Heart right ventricle (tissue), 16 donors: Measurements from ENCODE around the gene ZFYVE21. TPM values are rescaled to one million over a fixed set of nuclear protein-coding genes. Genes with fewer than 3 reads are reported as not detected.

Experiments used
- ATAC-seq, 8 donors: fragments of 200-7000 bp; cut with Tn5 transposase; one replicate each; pipeline ENCODE4 v1.9.1; 2020; ENCODE audit warnings: mild to moderate bottlenecking in 8 of 8, moderate library complexity in 8 of 8, moderate number of reproducible peaks in 1 of 8
- DNase-seq, 2 donors: peaks; one replicate each; pipeline ENCODE4 v3.0.0-alpha.2; 2020
- H3K27ac ChIP-seq, 10 donors: fragments of 200-600 bp; sonication (generic) in 2 of 10; one replicate each; pipeline versions ENCODE4 v1.5.0 to v1.8.0; 2020 to 2022; ENCODE audit warnings: mild to moderate bottlenecking in 3 of 10
- H3K27me3 ChIP-seq, 7 donors: fragments of 200-600 bp; one replicate each; pipeline ENCODE4 v1.8.0; 2021 to 2022; ENCODE audit warnings: mild to moderate bottlenecking in 2 of 7
- H3K36me3 ChIP-seq, 9 donors: fragments of 200-600 bp; sonication (generic) in 1 of 9; one replicate each; pipeline versions ENCODE4 v1.5.0 to v1.8.0; 2020 to 2022; ENCODE audit warnings: mild to moderate bottlenecking in 2 of 9
- H3K4me1 ChIP-seq, 9 donors: fragments of 200-600 bp; sonication (generic) in 1 of 9; one replicate each; pipeline versions ENCODE4 v1.5.0 to v1.8.0; 2020 to 2022; ENCODE audit warnings: mild to moderate bottlenecking in 4 of 9
- H3K4me3 ChIP-seq, 10 donors: fragments of 200-600 bp; sonication (generic) in 2 of 10; one replicate each; pipeline versions ENCODE4 v1.5.0 to v1.8.0; 2020 to 2022; ENCODE audit warnings: mild to moderate bottlenecking in 7 of 10, moderate library complexity in 2 of 10
- H3K9me3 ChIP-seq, 11 donors: fragments of 200-600 bp in 10 of 11; sonication (generic) in 2 of 11; one replicate each; pipeline versions ENCODE4 v1.5.0 to v1.8.0; 2013 to 2022; ENCODE audit warnings: mild to moderate bottlenecking in 2 of 11, control low read depth in 1 of 11, moderate library complexity in 1 of 11
- WGBS, 2 donors: extraction: QIAGEN DNeasy Blood & Tissue Kit; methylation state at CpG; one replicate each; pipeline ENCODE4 v1.1.7; 2013; ENCODE audit warnings: inconsistent platforms in 1 of 2; 5-methylcytosine and 5-hydroxymethylcytosine counted together
- intact Hi-C, 10 donors: fragments of 100-400 bp; cut with DNase I; formaldehyde crosslinking; loops; one replicate each; pipeline versions ENCODE4 v1.11.1 to v1.14.2; 2022
- polyA plus RNA-seq, 2 donors: library from polyadenylated mRNA; stranded (reverse); fragments of 200-250 nt; gene quantifications; one replicate each; pipeline ENCODE4 v1.2.3, GENCODE V29; 2013
- total RNA-seq, 10 donors: library from RNA; stranded (reverse); fragmentation: NEBNext Ultra II Directional in 3 of 10; extraction: Animal tissue kit (Norgen Biotek cat#: 25700) in 3 of 10; gene quantifications; one replicate each; pipeline versions ENCODE4 v1.2.1 to v1.2.4, GENCODE V29; 2021 to 2023
- TF ChIP-seq, protein P1 (sequence below), 9 donors: fragments of 200-600 bp; sonication (generic) in 2 of 9; IDR thresholded peaks; one replicate each; pipeline versions ENCODE4 v1.5.0 to v1.8.0; 2021 to 2022; ENCODE audit warnings: antibody characterized with exemption in 9 of 9, mild to moderate bottlenecking in 5 of 9, moderate library complexity in 1 of 9
- donor health status: Arrhythmogenic right ventricular cardiomyopathy.
- donor health status: ischemic (EF 13 %, LVEDD 7.1; RV severe dilation, severe dysfunction).
- donor health status: healthy with polysubstance abuse.
- donor health status: DM: no; HTN: yes; CAD: no.
- donor health status: DM: no; HTN: no; CAD: no.
- donor health status: ischemic (EF 25% LVEDD 6.9; RV normal size, moderate dysfunction).
- donor health status: ischemic (EF 25% LVEDD 5.7; RV mildly dilated, moderate dysfunction).
- donor health status: healthy.
- donor health status: DM: yes; HTN: yes; CAD: no.
- donor health status: Ischemic cardiomyopathy.
- donor health status: ischemic (EF 35%, LVEDD 5.7; RV mildly dilated, moderate dysfunction).
- donor health status: nonischemic (EF 11% LVEDD 7.7; RV severe dilation, severe dysfunction).
- donor health status: DM: yes; HTN: yes; CAD: no.
- donor health status: PGD.
- donor health status: ischemic (EF 29% LVEDD 5.4; RV normal size, mild dysfunction).
- donor health status: nonischemic (EF 23%, LVEDD 6.1; RV moderate dilation, normal function).

Gene ZFYVE21
- total and polyA plus RNA-seq, 12 donors, result 43.5 to 88.8 (median 54.5) TPM

DNA sequence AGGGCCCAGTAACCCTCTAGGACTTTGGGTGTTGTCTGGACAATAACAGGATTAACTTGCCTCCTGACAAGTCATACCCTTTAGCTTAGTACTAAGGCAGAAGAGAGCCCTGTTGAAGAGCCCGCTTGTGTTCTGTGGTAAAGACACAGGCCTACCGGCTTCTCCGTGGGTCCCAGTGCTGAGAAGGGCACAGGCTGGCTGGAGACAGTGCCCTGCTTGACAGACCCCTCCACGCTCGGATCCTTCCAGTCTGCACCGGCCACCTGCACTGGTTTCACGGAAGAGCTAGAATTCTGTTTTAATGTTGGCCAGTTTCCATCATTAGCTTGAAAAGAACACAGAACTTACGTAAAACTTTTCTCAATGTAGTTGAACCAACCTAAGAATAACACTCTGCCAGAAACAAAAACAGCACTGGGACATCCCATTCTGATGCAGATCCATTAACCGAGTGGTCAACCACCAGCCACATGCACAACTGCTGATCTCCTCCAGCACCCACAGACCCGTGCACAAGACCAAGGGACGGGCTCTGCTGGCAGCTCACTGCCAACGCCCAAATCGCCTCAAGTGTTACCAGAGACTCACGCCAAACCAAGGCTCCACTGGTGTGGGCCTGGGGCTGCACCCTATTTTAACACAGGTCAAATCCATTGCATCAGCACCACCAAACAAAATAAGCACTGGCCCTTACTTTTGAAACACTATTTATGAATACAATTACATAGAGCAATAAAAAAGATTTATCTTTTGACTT, 27.1 kb downstream of the ZFYVE21 start:
- intact Hi-C loops, result no loop called here
- peaks cover 4 to 100% (median 22%) of the 10 kb centered on the region in 9 donors for H3K36me3 ChIP-seq
- TF ChIP-seq, protein P1, sequence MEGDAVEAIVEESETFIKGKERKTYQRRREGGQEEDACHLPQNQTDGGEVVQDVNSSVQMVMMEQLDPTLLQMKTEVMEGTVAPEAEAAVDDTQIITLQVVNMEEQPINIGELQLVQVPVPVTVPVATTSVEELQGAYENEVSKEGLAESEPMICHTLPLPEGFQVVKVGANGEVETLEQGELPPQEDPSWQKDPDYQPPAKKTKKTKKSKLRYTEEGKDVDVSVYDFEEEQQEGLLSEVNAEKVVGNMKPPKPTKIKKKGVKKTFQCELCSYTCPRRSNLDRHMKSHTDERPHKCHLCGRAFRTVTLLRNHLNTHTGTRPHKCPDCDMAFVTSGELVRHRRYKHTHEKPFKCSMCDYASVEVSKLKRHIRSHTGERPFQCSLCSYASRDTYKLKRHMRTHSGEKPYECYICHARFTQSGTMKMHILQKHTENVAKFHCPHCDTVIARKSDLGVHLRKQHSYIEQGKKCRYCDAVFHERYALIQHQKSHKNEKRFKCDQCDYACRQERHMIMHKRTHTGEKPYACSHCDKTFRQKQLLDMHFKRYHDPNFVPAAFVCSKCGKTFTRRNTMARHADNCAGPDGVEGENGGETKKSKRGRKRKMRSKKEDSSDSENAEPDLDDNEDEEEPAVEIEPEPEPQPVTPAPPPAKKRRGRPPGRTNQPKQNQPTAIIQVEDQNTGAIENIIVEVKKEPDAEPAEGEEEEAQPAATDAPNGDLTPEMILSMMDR (IDR thresholded peaks at IDR 0.05), result no peak
- no peaks in the 10 kb centered on the region for H3K9me3 ChIP-seq
- 92 to 93% methylated on average over 14 of the region's 14 CpGs for WGBS, 2 donors
- peak overlapping the region in 1 of 10 donors; percentile 26 for H3K27ac ChIP-seq
- peaks cover 0 to 12% (median 0%) of the 10 kb centered on the region in 9 donors for H3K4me1 ChIP-seq
- ATAC-seq, result no peak
- H3K27me3 ChIP-seq, result no peaks in the 10 kb centered on the region
- DNase-seq, result no peak
- no peak overlapping the region for H3K4me3 ChIP-seq

DNA sequence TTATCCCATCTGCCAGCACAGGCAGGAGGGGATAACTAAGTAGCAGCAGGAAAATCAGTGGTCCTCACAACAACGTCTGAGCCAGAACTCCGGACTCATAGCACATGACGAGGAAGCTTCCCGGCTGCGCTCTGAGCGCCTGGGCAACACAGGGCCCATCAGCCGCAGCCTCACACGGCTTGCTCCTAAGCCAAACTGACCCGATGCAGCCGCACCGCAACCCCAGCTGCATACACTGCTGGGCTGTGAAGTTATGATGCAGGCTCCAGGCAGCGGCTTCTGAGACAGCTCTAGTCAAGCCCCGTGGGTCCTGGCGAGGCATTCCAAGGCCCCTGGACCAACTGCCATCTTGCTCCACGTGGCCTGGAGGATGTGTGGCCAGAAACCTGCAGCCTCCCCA, 28.1 kb downstream of the ZFYVE21 start:
- peaks cover 0 to 12% (median 0%) of the 10 kb centered on the region in 9 donors for H3K4me1 ChIP-seq
- DNase-seq, result no peak
- H3K27me3 ChIP-seq, result no peaks in the 10 kb centered on the region
- WGBS, 2 donors, result 89 to 92% methylated on average over 15 of the region's 15 CpGs
- TF ChIP-seq, protein P1 (IDR thresholded peaks at IDR 0.05), result no peak
- no peaks in the 10 kb centered on the region for H3K9me3 ChIP-seq
- peaks cover 0 to 100% (median 25%) of the 10 kb centered on the region in 9 donors for H3K36me3 ChIP-seq
- H3K4me3 ChIP-seq, result no peak overlapping the region
- no peak overlapping the region for H3K27ac ChIP-seq
- no peak for ATAC-seq
- intact Hi-C loops, result no loop called here

DNA sequence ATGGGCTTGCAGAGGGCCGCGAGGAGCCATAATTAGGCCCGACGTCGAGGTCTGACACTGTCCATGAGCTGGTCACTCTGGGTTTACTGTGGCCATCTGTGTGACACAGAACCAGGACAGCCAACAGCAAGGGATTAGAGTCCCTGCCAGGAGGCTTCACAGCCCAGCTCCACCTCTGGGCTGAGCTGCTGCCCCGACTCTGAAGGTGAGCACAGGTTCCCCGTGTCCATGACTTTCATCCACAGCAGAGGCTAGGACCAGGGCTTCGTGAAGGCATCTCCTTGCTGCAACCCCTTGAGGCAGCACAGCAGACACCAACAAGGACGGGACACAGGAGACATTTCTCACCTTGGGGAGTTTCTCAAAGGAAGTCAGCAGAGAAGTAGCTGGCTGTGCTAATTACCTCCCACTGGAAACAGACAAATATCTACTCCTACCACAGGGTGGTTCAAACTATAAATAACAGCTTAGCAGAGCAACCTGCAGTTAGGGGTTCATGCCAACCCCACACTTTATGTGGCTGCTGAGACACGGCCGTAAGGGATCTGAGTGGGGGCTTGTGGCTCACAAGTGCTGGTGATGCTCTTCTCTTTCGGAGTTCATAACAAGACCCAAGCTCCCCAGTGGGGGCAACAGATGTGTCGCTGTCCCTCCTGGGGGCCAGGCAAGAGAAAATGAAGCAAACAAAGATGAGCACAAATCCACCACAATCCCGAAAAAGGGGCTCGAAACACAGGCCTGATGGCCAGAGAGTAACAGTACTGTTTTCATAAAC, 29.2 kb downstream of the ZFYVE21 start:
- DNase-seq (no peak), ATAC-seq (no peak)
- H3K27me3 ChIP-seq, result no peaks in the 10 kb centered on the region
- H3K4me3 ChIP-seq, result no peak overlapping the region
- intact Hi-C loops, result no loop called here
- TF ChIP-seq, protein P1 (IDR thresholded peaks at IDR 0.05), result no peak
- no peak overlapping the region for H3K27ac ChIP-seq
- WGBS, 2 donors, result 72 to 74% methylated on average over 15 of the region's 15 CpGs
- peaks cover 0 to 100% (median 26%) of the 10 kb centered on the region in 9 donors for H3K36me3 ChIP-seq
- H3K4me1 ChIP-seq, result peaks cover 0 to 12% (median 0%) of the 10 kb centered on the region in 9 donors
- H3K9me3 ChIP-seq, result no peaks in the 10 kb centered on the region

DNA sequence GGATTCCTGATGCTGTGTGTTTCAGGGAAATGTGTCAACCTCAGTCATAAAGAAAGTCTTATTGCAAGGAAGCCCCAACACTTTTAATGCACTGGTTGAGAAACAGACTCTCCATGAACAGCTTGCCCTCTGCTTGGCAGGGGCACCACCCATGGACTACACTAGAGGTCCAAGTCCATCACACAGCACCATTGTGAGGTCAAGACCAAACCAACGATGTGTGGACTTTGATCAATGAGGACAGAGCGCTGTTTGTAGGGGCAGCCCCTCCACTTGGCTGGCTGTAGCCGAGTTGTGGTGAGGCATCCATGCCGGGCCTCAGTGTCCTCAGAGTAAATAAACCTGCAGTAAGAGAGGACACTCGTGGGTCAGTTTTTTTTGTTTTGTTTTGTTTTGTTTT, 29.8 kb downstream of the ZFYVE21 start:
- DNase-seq (no peak), ATAC-seq (no peak)
- H3K4me1 ChIP-seq, result peaks cover 0 to 12% (median 0%) of the 10 kb centered on the region in 9 donors
- intact Hi-C loops, result no loop called here
- no peak overlapping the region for H3K4me3 ChIP-seq
- H3K27ac ChIP-seq, result no peak overlapping the region
- WGBS, 2 donors, result 83% methylated on average over 5 of the region's 5 CpGs
- TF ChIP-seq, protein P1 (IDR thresholded peaks at IDR 0.05), result no peak
- no peaks in the 10 kb centered on the region for H3K27me3 ChIP-seq
- H3K36me3 ChIP-seq, result peaks cover 0 to 100% (median 29%) of the 10 kb centered on the region in 9 donors
- H3K9me3 ChIP-seq, result no peaks in the 10 kb centered on the region
